Thoracic aorta (tissue), 2 donors: ENCODE results near the gene KIAA0753. TPM values are rescaled to one million over a fixed set of nuclear protein-coding genes. Genes with fewer than 3 reads are reported as not detected.
A peak's percentile ranks its signal among the peaks of the same experiment; 100 is the strongest.

ENCODE experiments used
- ATAC-seq: fragments of 150-250 bp; one replicate; pipeline ENCODE4 v1.8.0; 2017; ENCODE audit warnings: low read depth; ENCODE audit not compliant: insufficient number of reproducible peaks, low FRiP score
- DNase-seq: peaks from one replicate; pipeline ENCODE4 v3.0.0-alpha.2; 2020; ENCODE audit warnings: low spot score
- H3K27ac ChIP-seq, 2 donors: fragments of 200-600 bp; sonication (generic); 1 replicate in 1 of 2; 2 replicates in 1 of 2; pipeline ENCODE4 v1.5.1; 2016; ENCODE audit warnings: mild to moderate bottlenecking in 2 of 2, moderate library complexity in 2 of 2
- H3K27me3 ChIP-seq: fragments of 200-600 bp; sonication (generic); replicated peaks from 2 replicates; pipeline ENCODE4 v1.6.0; 2016; ENCODE audit warnings: mild to moderate bottlenecking; ENCODE audit not compliant: insufficient read depth
- H3K36me3 ChIP-seq: fragments of 200-600 bp; sonication (generic); one replicate; pipeline ENCODE4 v1.5.1; 2016
- H3K4me1 ChIP-seq, 2 donors: fragments of 200-600 bp; sonication (generic); 1 replicate in 1 of 2; 2 replicates in 1 of 2; pipeline versions ENCODE4 v1.5.1 to v1.6.0; 2016; ENCODE audit warnings: low read depth in 2 of 2, mild to moderate bottlenecking in 1 of 2; ENCODE audit not compliant: control insufficient read depth in 1 of 2
- H3K4me3 ChIP-seq: fragments of 200-600 bp; sonication (generic); 2 replicates; pipeline ENCODE4 v1.5.1; 2016; ENCODE audit warnings: mild to moderate bottlenecking
- H3K9me3 ChIP-seq: fragments of 200-600 bp; sonication (generic); 2 replicates; pipeline ENCODE4 v1.5.1; 2016
- total RNA-seq, 2 donors: library from RNA; depleted of rRNA; stranded (reverse); fragments of >200 nt; gene quantifications; one replicate each; pipeline versions ENCODE4 v1.1.0 to v1.2.3, GENCODE V29; 2016
- TF ChIP-seq, protein P1 (sequence below): fragments of 200-600 bp; sonication (generic); IDR thresholded peaks from one replicate; pipeline ENCODE4 v1.5.1; 2019; ENCODE audit warnings: antibody characterized with exemption

Gene KIAA0753
- 10 to 100 TPM; 15.9 to 27.5 TPM for total RNA-seq

DNA sequence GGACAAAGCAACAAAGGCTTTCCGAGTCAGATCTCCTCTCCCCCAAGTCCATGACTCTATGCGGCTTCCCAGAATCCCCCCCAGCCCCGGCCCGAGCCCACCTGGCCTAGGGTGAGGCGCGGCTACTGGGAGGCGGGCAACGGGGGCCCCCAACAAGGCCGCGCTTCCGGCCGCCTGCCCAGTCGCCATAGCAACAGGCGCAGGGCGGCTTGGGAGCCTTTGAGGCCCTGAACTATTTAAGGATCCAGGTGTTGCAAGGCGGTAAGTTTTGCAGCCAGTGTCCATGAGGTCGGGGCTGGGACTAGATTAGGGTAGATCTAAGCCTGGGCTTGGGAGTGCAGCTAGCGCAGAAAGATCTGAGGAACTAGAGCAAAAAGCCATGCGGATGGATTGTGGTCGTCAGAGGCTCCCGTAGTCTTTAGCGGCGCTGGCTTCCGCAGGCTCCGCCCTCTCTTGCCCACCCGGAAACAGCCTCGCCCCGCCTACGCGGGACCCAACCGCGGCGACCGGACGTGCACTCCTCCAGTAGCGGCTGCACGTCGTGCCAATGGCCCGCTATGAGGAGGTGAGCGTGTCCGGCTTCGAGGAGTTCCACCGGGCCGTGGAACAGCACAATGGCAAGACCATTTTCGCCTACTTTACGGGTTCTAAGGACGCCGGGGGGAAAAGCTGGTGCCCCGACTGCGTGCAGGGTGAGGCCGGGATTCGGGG is at the start of gene KIAA0753, which contains the start of gene TXNDC17:
Gene KIAA0753 (minus strand): TSS at position 176 of the 711 bp plus-strand sequence. CDS start 5,608 bp downstream, outside the sequence.
Gene TXNDC17 (plus strand): TSS at position 525 of the 711 bp plus-strand sequence. CDS start 23 bp downstream, at position 548.
- peak within 1 kb of the TSS; percentile 86 for H3K4me3 ChIP-seq
- H3K36me3 ChIP-seq: peaks cover 7% of the 10 kb centered on the region
- no peaks in the 10 kb centered on the region for H3K27me3 ChIP-seq
- DNase-seq: peak; percentile 67
- peak within 1 kb of the TSS; percentile 77 to 86 for H3K27ac ChIP-seq
- TF ChIP-seq, protein P1, sequence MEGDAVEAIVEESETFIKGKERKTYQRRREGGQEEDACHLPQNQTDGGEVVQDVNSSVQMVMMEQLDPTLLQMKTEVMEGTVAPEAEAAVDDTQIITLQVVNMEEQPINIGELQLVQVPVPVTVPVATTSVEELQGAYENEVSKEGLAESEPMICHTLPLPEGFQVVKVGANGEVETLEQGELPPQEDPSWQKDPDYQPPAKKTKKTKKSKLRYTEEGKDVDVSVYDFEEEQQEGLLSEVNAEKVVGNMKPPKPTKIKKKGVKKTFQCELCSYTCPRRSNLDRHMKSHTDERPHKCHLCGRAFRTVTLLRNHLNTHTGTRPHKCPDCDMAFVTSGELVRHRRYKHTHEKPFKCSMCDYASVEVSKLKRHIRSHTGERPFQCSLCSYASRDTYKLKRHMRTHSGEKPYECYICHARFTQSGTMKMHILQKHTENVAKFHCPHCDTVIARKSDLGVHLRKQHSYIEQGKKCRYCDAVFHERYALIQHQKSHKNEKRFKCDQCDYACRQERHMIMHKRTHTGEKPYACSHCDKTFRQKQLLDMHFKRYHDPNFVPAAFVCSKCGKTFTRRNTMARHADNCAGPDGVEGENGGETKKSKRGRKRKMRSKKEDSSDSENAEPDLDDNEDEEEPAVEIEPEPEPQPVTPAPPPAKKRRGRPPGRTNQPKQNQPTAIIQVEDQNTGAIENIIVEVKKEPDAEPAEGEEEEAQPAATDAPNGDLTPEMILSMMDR: no peak
- peak; percentile 91 for ATAC-seq
- H3K4me1 ChIP-seq: peaks cover 7 to 30% of the 10 kb centered on the region in 2 donors
- H3K9me3 ChIP-seq: no peaks in the 10 kb centered on the region

DNA sequence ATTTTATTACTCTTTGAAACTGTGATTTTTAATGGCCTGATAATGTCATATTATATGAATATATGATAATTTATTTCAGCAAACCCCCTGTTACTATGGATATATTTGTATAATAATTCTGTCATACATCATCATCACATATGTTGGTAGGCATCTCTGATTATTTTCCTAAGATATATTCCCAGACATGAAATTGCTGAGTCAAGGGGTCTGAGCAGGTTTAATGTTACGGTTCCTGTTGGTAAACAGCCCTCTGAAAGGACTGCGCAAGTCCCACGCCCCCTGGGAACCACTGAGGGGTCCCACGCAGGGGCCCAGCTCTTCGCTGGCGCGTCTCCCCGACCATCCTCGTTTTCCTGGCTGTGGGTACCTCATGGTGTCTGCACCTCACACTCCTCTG is 48.4 kb upstream of the KIAA0753 start:
- no peak overlapping the region for H3K27ac ChIP-seq
- H3K27me3 ChIP-seq: no peaks in the 10 kb centered on the region
- DNase-seq: no peak
- no peaks in the 10 kb centered on the region for H3K36me3 ChIP-seq
- no peaks in the 10 kb centered on the region for H3K4me1 ChIP-seq
- no peaks in the 10 kb centered on the region for H3K9me3 ChIP-seq
- ATAC-seq: no peak
- TF ChIP-seq, protein P1: no peak
- H3K4me3 ChIP-seq: no peak overlapping the region

DNA sequence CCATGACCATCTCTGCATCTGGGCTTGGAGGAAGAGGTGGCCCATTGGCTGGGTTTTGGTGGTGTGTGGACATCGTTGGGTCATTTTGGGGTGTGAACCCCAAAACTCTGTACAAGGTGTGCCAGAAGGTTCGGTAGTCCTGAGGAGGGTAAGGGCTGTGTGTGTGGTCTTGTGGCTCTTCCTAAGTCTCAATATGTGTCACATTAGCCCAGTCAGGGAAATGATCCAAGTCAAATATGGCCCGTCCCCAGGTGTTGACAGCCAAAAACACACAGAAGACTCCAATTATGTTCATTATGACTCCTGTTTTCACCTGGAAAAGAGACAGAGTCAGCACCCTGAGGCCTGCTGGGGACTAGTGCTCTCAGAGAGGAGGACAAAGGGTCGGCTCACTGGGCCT is 45.5 kb upstream of the KIAA0753 start:
- DNase-seq (no peak), ATAC-seq (no peak)
- H3K4me1 ChIP-seq: no peaks in the 10 kb centered on the region
- no peaks in the 10 kb centered on the region for H3K27me3 ChIP-seq
- TF ChIP-seq, protein P1: no peak
- no peaks in the 10 kb centered on the region for H3K36me3 ChIP-seq
- H3K4me3 ChIP-seq: no peak overlapping the region
- H3K27ac ChIP-seq: no peak overlapping the region
- H3K9me3 ChIP-seq: no peaks in the 10 kb centered on the region

DNA sequence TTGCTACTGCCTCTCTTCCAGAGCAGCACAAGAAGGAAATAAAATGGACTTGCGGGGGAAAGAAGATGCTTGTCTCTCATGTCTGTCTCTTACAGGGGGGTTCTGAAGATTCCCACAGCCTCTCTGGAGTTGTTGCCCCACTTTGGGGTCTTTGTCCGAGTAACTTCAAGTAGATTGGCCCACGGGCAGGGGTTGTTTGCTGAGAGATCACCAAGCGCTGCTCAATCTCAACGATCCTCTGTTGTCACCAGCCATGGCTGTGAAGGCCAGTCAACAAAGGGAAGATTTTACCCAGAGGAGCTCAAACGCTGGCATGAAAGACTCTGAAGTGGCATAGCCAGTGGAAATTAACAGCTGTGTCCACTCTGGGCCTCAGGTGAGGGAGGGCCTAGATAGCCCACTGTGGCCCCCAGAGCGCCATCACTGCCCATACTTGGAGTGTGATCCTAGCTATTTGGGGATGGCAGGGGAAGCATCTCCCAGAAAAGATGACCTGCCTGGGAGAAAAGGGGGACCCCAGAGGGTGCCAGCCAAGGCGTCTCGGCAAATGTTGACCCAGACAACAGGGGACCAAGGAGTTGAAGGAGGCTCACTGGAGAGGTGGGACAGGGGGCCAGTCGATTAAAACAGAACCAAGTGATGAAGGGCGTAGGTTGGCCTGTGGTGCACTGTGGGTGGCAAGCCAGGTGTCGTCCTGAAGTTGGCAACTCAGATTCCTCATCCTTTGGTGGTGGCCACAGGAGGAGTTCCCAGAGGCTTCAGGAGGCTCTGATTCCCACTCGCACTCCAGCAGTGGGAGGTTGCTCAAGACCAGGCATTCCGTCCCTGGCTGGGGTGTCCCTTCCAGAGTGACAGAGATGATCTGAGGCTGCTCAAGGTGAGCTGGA is 44.6 kb upstream of the KIAA0753 start:
- ATAC-seq (no peak), DNase-seq (no peak)
- no peak overlapping the region for H3K4me3 ChIP-seq
- H3K9me3 ChIP-seq: no peaks in the 10 kb centered on the region
- no peaks in the 10 kb centered on the region for H3K27me3 ChIP-seq
- TF ChIP-seq, protein P1: no peak
- H3K4me1 ChIP-seq: no peaks in the 10 kb centered on the region
- H3K27ac ChIP-seq: no peak overlapping the region
- H3K36me3 ChIP-seq: no peaks in the 10 kb centered on the region

DNA sequence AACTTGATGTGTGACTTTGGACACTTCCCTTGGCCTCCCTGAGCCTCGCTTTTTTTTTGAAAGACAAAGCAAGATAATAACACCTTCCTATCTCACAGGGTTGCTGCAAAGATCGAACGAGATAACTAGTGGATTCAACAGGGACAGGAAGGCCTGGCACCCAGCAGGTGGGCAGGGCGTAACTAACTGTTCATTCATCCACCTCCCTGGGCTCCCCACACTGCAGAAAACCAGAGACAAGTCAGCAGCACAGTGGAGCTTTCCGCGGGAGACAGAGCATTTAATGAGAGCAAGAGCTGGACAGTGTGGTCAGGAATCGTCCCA is 43.9 kb upstream of the KIAA0753 start:
- ATAC-seq: no peak
- H3K36me3 ChIP-seq: no peaks in the 10 kb centered on the region
- no peaks in the 10 kb centered on the region for H3K27me3 ChIP-seq
- H3K4me1 ChIP-seq: no peaks in the 10 kb centered on the region
- H3K4me3 ChIP-seq: no peak overlapping the region
- TF ChIP-seq, protein P1: no peak
- DNase-seq: no peak
- no peaks in the 10 kb centered on the region for H3K9me3 ChIP-seq
- H3K27ac ChIP-seq: no peak overlapping the region
